ENCODE data around the gene ARV1. TPM values are rescaled to one million over a fixed set of nuclear protein-coding genes. Genes with fewer than 3 reads are reported as not detected.

The ARV1 gene
- total RNA-seq, 6 experiments from 2014 or later = 9.2 to 18.7 (median 13.4) TPM

GRCh38 chr1:230958370-230958769 lies 20.5 kb upstream of the ARV1 start:
- no peaks in the 10 kb centered on the region for H3K4me1 ChIP-seq
- H3K4me3 ChIP-seq = no peak overlapping the region
- ATAC-seq = no peak
- no peaks in the 10 kb centered on the region for H3K9me3 ChIP-seq
- 98% methylated on average over 4 of the region's 4 CpGs for WGBS (ENCODE audit: insufficient coverage, low coverage, low lambda C conversion rate, missing lambda C conversion rate)
- no peak for DNase-seq
- intact Hi-C loops (cut with DNase I) = no loop called here
- no peaks in the 10 kb centered on the region for H3K27me3 ChIP-seq
- TF ChIP-seq POLR2A (IDR thresholded peaks at IDR 0.05) = no peak
- H3K27ac ChIP-seq = no peak overlapping the region
- H3K36me3 ChIP-seq = peaks cover 0 to 9% (median 0%) of the 10 kb centered on the region in 4 donors

GRCh38 chr1:230964896-230965295 lies 14.0 kb upstream of the ARV1 start:
- no peak overlapping the region for H3K27ac ChIP-seq
- no peaks in the 10 kb centered on the region for H3K9me3 ChIP-seq
- WGBS (ENCODE audit: insufficient coverage, low coverage, low lambda C conversion rate, missing lambda C conversion rate) = 14% methylated on average over 2 of the region's 2 CpGs
- ATAC-seq (peak; percentile 62 to 78 (median 68)), DNase-seq (no peak)
- no peaks in the 10 kb centered on the region for H3K27me3 ChIP-seq
- TF ChIP-seq CTCF (IDR thresholded peaks at IDR 0.05) = no peak
- H3K4me1 ChIP-seq = peaks cover 0 to 6% (median 1%) of the 10 kb centered on the region in 4 donors
- no peaks in the 10 kb centered on the region for H3K36me3 ChIP-seq
- intact Hi-C loops (cut with DNase I) = no loop called here
- no peak overlapping the region for H3K4me3 ChIP-seq

GRCh38 chr1:230965535-230965934 lies 13.4 kb upstream of the ARV1 start:
- Histone ChIP-seq H3K4me3 (no peak overlapping the region), H3K4me1 (peaks cover 0 to 6% (median 1%) of the 10 kb centered on the region in 4 donors), H3K27ac (no peak overlapping the region), H3K9me3 (no peaks in the 10 kb centered on the region), H3K36me3 (no peaks in the 10 kb centered on the region), H3K27me3 (no peaks in the 10 kb centered on the region)
- WGBS (ENCODE audit: insufficient coverage, low coverage, low lambda C conversion rate, missing lambda C conversion rate) = 68% methylated on average over 4 of the region's 5 CpGs
- intact Hi-C loops (cut with DNase I) = no loop called here
- peak; percentile 45 to 68 (median 50) for ATAC-seq
- TF ChIP-seq POLR2A (IDR thresholded peaks at IDR 0.05) = no peak
- no peak for TF ChIP-seq CTCF (IDR thresholded peaks at IDR 0.05)
- no peak for DNase-seq

GRCh38 chr1:230966358-230966873 lies 12.5 kb upstream of the ARV1 start:
- TF ChIP-seq CTCF (IDR thresholded peaks at IDR 0.05) = no peak
- no peak for TF ChIP-seq POLR2A (IDR thresholded peaks at IDR 0.05)
- DNase-seq (no peak), ATAC-seq (no peak)
- H3K36me3 ChIP-seq = no peaks in the 10 kb centered on the region
- H3K27me3 ChIP-seq = no peaks in the 10 kb centered on the region
- intact Hi-C loops (cut with DNase I) = no loop called here
- no peak overlapping the region for H3K27ac ChIP-seq
- peaks cover 0 to 6% (median 1%) of the 10 kb centered on the region in 4 donors for H3K4me1 ChIP-seq
- no peaks in the 10 kb centered on the region for H3K9me3 ChIP-seq
- no peak overlapping the region for H3K4me3 ChIP-seq
- 90% methylated on average over 3 of the region's 5 CpGs for WGBS (ENCODE audit: insufficient coverage, low coverage, low lambda C conversion rate, missing lambda C conversion rate)

- TF ChIP-seq CTCF (IDR thresholded peaks at IDR 0.05) (no peak), POLR2A (IDR thresholded peaks at IDR 0.05) (no peak)
- Histone ChIP-seq H3K9me3 (no peaks in the 10 kb centered on the region), H3K4me3 (no peak overlapping the region), H3K36me3 (no peaks in the 10 kb centered on the region), H3K27ac (no peak overlapping the region), H3K4me1 (no peaks in the 10 kb centered on the region), H3K27me3 (no peaks in the 10 kb centered on the region)
- ATAC-seq (no peak), DNase-seq (no peak)
- intact Hi-C loops (cut with DNase I) = no loop called here
- WGBS (ENCODE audit: insufficient coverage, low coverage, low lambda C conversion rate, missing lambda C conversion rate) = 91% methylated on average over 4 of the region's 5 CpGs
Measured at GRCh38 chr1:230970432-230970831, 8.5 kb upstream of the ARV1 start.
